Panc1 (cell line): ENCODE measurements around the gene PGC.

Experiments
- CTCF ChIP-seq: fragments of 450-650 bp; IDR thresholded peaks from 2 replicates; pipeline ENCODE4 v1.5.1; 2017; ENCODE audit warnings: mild to moderate bottlenecking
- POLR2AphosphoS5 ChIP-seq: IDR thresholded peaks from 2 replicates; pipeline ENCODE4 v1.6.1; 2012; ENCODE audit warnings: mild to moderate bottlenecking, low read depth, low read length, moderate library complexity
- REST ChIP-seq, 2 experiments: IDR thresholded peaks; 2 replicates each; pipeline ENCODE4 v1.6.1; 2011 to 2012; ENCODE audit warnings: low read depth in 2 of 2, control low read depth in 1 of 2, low read length in 1 of 2, mild to moderate bottlenecking in 1 of 2, moderate library complexity in 1 of 2; ENCODE audit not compliant: insufficient read depth in 1 of 2
- SIN3A ChIP-seq: IDR thresholded peaks from 2 replicates; pipeline ENCODE4 v1.6.1; 2012; ENCODE audit warnings: low read depth, mild to moderate bottlenecking, low read length, moderate library complexity, borderline replicate concordance; ENCODE audit not compliant: insufficient read depth
- TCF7L2 ChIP-seq: IDR thresholded peaks from 2 replicates; pipeline ENCODE4 v1.6.1; 2011; ENCODE audit warnings: mild to moderate bottlenecking, low read depth, low read length, inconsistent platforms

- no peak for TF ChIP-seq CTCF
- TF ChIP-seq TCF7L2 = no peak
- no peak for TF ChIP-seq POLR2AphosphoS5
- no peak for TF ChIP-seq SIN3A
- TF ChIP-seq REST (IDR thresholded peaks at IDR 0.05; ENCODE audit: insufficient read depth in 1 of 2, low read depth in 2 of 2, low read length in 1 of 2) = no peak
These were observed 50.4 kb downstream of the PGC start for GRCh38 chr6:41696788-41697187.
